GM12878 (cell line): ENCODE measurements around the gene TRPM3. TPM values are rescaled to one million over a fixed set of nuclear protein-coding genes. Genes with fewer than 3 reads are reported as not detected.

Experiments
- ATAC-seq: fragments of 200-7000 bp; cut with Tn5 transposase; 3 replicates; pipeline ENCODE4 v1.9.1; 2020; ENCODE audit warnings: mild to moderate bottlenecking, moderate library complexity
- BruUV-seq: library from RNA; stranded (reverse); fragments of 400-500 nt; replicated peaks from 2 replicates; lab custom pipeline; 2021; lab: Mats Ljungman, UMichigan
- CTCF ChIA-PET: fragments of 300-600 bp; sonication (Branson Sonifier 250); formaldehyde crosslinking; extraction: SDS; loops from one replicate; lab custom pipeline; 2021; ENCODE audit warnings: inconsistent platforms; lab: Yijun Ruan, JAX
- POLR2A ChIA-PET: fragments of 350-600 bp; formaldehyde crosslinking; extraction: SDS; loops from one replicate; lab custom pipeline; 2021; ENCODE audit warnings: inconsistent platforms; lab: Charles Lee
- RAD21 ChIA-PET: fragments of 300-600 bp; sonication (Branson Sonifier 250); formaldehyde crosslinking; loops from one replicate; lab custom pipeline; 2023; ENCODE audit warnings: antibody characterized with exemption; ENCODE audit not compliant: unreplicated experiment; lab: Charles Lee
- SMC1A ChIA-PET: fragments of 300-600 bp; sonication (Branson Sonifier 250); formaldehyde crosslinking; loops from one replicate; lab custom pipeline; 2023; ENCODE audit not compliant: unreplicated experiment, uncharacterized antibody; lab: Charles Lee
- DNase-seq: peaks from one replicate; pipeline ENCODE4 v3.0.0-alpha.2; 2011; ENCODE audit warnings: low read depth, low spot score
- FAIRE-seq: peaks from 3 replicates; lab custom pipeline; 2011; peaks lifted over from hg19 to GRCh38; lab: Jason Lieb, UNC
- H2AFZ ChIP-seq: 2 replicates; pipeline ENCODE4 v1.6.0; 2011; ENCODE audit warnings: low read depth, low read length, control low read depth; ENCODE audit not compliant: control insufficient read depth
- H3K27ac ChIP-seq: 2 replicates; pipeline ENCODE4 v1.5.1; 2011; ENCODE audit warnings: control low read depth; ENCODE audit not compliant: control insufficient read depth, insufficient read depth
- H3K27me3 ChIP-seq, 2 experiments: replicated peaks in 1 of 2; 2 replicates each; pipeline versions ENCODE4 v1.6.0 to v1.6.1; 2011; ENCODE audit warnings: low read length in 1 of 2; ENCODE audit not compliant: control insufficient read depth in 2 of 2, insufficient read depth in 2 of 2
- H3K36me3 ChIP-seq, 2 experiments: 2 replicates each; pipeline ENCODE4 v1.5.1; 2011; ENCODE audit warnings: low read length in 1 of 2; ENCODE audit not compliant: control insufficient read depth in 2 of 2, insufficient read depth in 2 of 2
- H3K4me1 ChIP-seq: 2 replicates; pipeline ENCODE4 v1.6.1; 2011; ENCODE audit warnings: mild to moderate bottlenecking, low read length, moderate library complexity, mixed read lengths; ENCODE audit not compliant: control insufficient read depth, insufficient read depth
- H3K4me2 ChIP-seq: 2 replicates; pipeline ENCODE4 v1.6.0; 2011; ENCODE audit warnings: control low read depth; ENCODE audit not compliant: control insufficient read depth, insufficient read depth
- H3K4me3 ChIP-seq: fragments of 200-600 bp; sonication (generic); 2 replicates; pipeline ENCODE4 v1.5.1; 2016
- H3K79me2 ChIP-seq: 2 replicates; pipeline ENCODE4 v1.6.0; 2011; ENCODE audit warnings: low read length; ENCODE audit not compliant: control insufficient read depth, insufficient read depth
- H3K9ac ChIP-seq: 2 replicates; pipeline ENCODE4 v1.8.0; 2011; ENCODE audit warnings: low read length, control low read depth, mixed read lengths; ENCODE audit not compliant: control insufficient read depth, insufficient read depth
- H3K9me3 ChIP-seq: replicated peaks from 3 replicates; pipeline ENCODE4 v1.5.1; 2011; ENCODE audit warnings: mild to moderate bottlenecking, low read length; ENCODE audit not compliant: control insufficient read depth, insufficient read depth
- H4K20me1 ChIP-seq: 2 replicates; pipeline ENCODE4 v1.6.0; 2011; ENCODE audit not compliant: control insufficient read depth, insufficient read depth
- EGR1 ChIP-seq, 2 experiments: IDR thresholded peaks; 1 replicate in 1 of 2; 2 replicates in 1 of 2; pipeline ENCODE4 v1.6.1; 2011 to 2012; ENCODE audit warnings: low read depth in 2 of 2, low read length in 2 of 2, borderline replicate concordance in 1 of 2, mild to moderate bottlenecking in 1 of 2, moderate library complexity in 1 of 2
- HCFC1 ChIP-seq: fragments of 150-350 bp; IDR thresholded peaks from 2 replicates; pipeline ENCODE4 v1.6.1; 2014; ENCODE audit warnings: low read length
- MEF2A ChIP-seq: IDR thresholded peaks from 2 replicates; pipeline ENCODE4 v1.6.1; 2011; ENCODE audit warnings: low read depth, mild to moderate bottlenecking, low read length, moderate library complexity; ENCODE audit not compliant: insufficient read depth
- NRF1 ChIP-seq: conservative IDR thresholded peaks from 2 replicates; pipeline ENCODE4 v1.6.1; 2011; ENCODE audit warnings: mild to moderate bottlenecking, low read depth, low read length, improper control_type of control experiment
- YY1 ChIP-seq: IDR thresholded peaks from 2 replicates; pipeline ENCODE4 v1.6.1; 2011; ENCODE audit warnings: low read depth, mild to moderate bottlenecking, low read length
- WGBS: methylation state at CpG from one replicate; pipeline ENCODE4 v1.1.6; 2016; ENCODE audit warnings: low lambda C conversion rate; ENCODE audit not compliant: insufficient replicate concordance, insufficient coverage; ENCODE audit errors: missing lambda C conversion rate; 5-methylcytosine and 5-hydroxymethylcytosine counted together
- in situ Hi-C: fragments of 300-500 bp; cut with MboI; formaldehyde crosslinking; loops from 9 replicates; pipeline ENCODE4 v1.14.3; 2018; ENCODE audit warnings: mixed read lengths
- intact Hi-C: fragments of 100-400 bp; cut with micrococcal nuclease; formaldehyde crosslinking; loops from one replicate; pipeline ENCODE4 v1.14.2; 2022; ENCODE audit not compliant: unreplicated experiment
- polyA plus RNA-seq, 11 experiments: library from polyadenylated mRNA; depleted of rRNA in 4 of 11; unstranded in 6 of 11; stranded (reverse) in 5 of 11; fragments of >200 nt; fragmentation: Nextera tagmentation in 4 of 11; fragmentation: Illumina TruSeq in 1 of 11; extraction: Ambion mirVana in 4 of 11; extraction: Trizol in 1 of 11; gene quantifications; 1 replicate in 1 of 11; 2 replicates in 10 of 11; pipeline versions ENCODE4 v1.2.1 to v1.2.3, GENCODE V29; 2011 to 2016; ENCODE audit warnings: inconsistent platforms in 2 of 11, missing spikeins in 2 of 11, low read depth in 1 of 11
- total RNA-seq, 4 experiments: library from RNA; depleted of rRNA in 3 of 4; stranded (reverse); fragments of >200 nt in 3 of 4; fragmentation: Illumina TruSeq in 1 of 4; extraction: Trizol in 1 of 4; gene quantifications; 2 replicates each; pipeline versions ENCODE4 v1.2.1 to v1.2.3, GENCODE V29; 2013 to 2021
- TF ChIP-seq, protein P1 (sequence below): fragments of 450-650 bp; IDR thresholded peaks from 2 replicates; pipeline ENCODE4 v1.6.1; 2016; ENCODE audit warnings: mild to moderate bottlenecking, moderate library complexity, borderline replicate concordance

Gene TRPM3
- total and polyA plus RNA-seq, 10 of the 15 experiments (the other 5 are each of a cell fraction or from before 2014, with no cell fraction given): not detected

DNA sequence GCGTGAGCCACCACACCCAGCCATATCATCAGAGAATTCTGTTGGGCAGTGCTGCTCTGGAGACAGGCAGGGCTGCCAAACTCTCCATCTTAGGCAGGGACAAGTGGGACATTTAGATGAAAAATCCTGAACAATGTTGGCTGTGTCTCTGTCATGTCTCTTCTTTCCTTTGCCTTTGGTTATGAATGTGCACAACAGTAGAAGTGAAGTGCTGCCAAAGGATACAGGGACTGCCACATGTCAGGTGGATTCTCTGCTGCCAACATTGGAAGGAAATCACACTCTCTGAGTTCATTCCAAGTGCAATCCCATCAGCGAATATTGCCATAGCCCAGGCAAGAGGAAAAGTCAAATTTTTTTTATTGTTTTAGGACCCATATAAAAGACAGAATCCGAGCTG is 348.8 kb downstream of the TRPM3 start (continued):
- no peak for TF ChIP-seq EGR1 (IDR thresholded peaks at IDR 0.05; ENCODE audit: borderline replicate concordance in 1 of 2, low read depth in 2 of 2, low read length in 2 of 2)
- TF ChIP-seq HCFC1: no peak

DNA sequence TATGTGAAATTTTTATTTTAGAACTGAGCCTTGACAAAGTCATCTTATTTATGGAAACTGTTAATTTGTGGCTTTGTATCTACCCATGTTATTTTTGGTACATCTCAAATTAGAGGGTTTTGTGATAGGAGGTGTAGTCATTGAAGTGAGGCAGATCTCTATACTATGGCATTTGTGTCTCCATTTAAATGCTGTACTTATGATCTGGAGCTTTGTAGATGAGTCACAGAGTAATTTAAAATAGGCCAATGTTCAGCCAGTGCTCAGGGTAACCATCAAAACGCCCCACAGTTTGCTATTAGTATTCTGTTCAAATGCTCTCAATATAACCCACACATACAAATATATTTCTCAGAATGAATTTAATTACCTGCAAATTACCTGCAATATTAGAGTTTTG is 355.5 kb downstream of the TRPM3 start:
- ATAC-seq (no peak), DNase-seq (no peak), FAIRE-seq (no peak)
- Histone ChIP-seq H4K20me1 (no peaks in the 10 kb centered on the region), H3K4me2 (no peak overlapping the region), H3K27ac (no peak overlapping the region), H3K9me3 (no peaks in the 10 kb centered on the region), H3K27me3 (no peaks in the 10 kb centered on the region), H2AFZ (no peak overlapping the region), H3K9ac (no peak overlapping the region), H3K4me1 (no peaks in the 10 kb centered on the region), H3K79me2 (no peaks in the 10 kb centered on the region), H3K36me3 (no peaks in the 10 kb centered on the region), H3K4me3 (no peak overlapping the region)
- in situ Hi-C loops (no loop called here), intact Hi-C loops (no loop called here)
- 0% methylated on average over 1 of the region's 1 CpG for WGBS
- ChIA-PET SMC1A (no interaction called here), RAD21 (no interaction called here), POLR2A (no interaction called here), CTCF (interaction anchor here (0.6 kb wide), 1 partner anchor 68 kb away, joined by 6 read pairs; no protein-coding TSS in a partner anchor)
- TF ChIP-seq MEF2A: no peak
- TF ChIP-seq YY1: no peak
- TF ChIP-seq, protein P1, sequence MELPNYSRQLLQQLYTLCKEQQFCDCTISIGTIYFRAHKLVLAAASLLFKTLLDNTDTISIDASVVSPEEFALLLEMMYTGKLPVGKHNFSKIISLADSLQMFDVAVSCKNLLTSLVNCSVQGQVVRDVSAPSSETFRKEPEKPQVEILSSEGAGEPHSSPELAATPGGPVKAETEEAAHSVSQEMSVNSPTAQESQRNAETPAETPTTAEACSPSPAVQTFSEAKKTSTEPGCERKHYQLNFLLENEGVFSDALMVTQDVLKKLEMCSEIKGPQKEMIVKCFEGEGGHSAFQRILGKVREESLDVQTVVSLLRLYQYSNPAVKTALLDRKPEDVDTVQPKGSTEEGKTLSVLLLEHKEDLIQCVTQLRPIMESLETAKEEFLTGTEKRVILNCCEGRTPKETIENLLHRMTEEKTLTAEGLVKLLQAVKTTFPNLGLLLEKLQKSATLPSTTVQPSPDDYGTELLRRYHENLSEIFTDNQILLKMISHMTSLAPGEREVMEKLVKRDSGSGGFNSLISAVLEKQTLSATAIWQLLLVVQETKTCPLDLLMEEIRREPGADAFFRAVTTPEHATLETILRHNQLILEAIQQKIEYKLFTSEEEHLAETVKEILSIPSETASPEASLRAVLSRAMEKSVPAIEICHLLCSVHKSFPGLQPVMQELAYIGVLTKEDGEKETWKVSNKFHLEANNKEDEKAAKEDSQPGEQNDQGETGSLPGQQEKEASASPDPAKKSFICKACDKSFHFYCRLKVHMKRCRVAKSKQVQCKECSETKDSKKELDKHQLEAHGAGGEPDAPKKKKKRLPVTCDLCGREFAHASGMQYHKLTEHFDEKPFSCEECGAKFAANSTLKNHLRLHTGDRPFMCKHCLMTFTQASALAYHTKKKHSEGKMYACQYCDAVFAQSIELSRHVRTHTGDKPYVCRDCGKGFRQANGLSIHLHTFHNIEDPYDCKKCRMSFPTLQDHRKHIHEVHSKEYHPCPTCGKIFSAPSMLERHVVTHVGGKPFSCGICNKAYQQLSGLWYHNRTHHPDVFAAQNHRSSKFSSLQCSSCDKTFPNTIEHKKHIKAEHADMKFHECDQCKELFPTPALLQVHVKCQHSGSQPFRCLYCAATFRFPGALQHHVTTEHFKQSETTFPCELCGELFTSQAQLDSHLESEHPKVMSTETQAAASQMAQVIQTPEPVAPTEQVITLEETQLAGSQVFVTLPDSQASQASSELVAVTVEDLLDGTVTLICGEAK: no peak
- TF ChIP-seq NRF1: no peak
- no TSS peak for BruUV-seq
